ENCODE data around the gene ADAMTS17. TPM values are rescaled to one million over a fixed set of nuclear protein-coding genes. Genes with fewer than 3 reads are reported as not detected.

ADAMTS17 gene
- total and polyA plus RNA-seq, 9 of the 15 experiments (the other 6 are each of a cell fraction or from before 2014, with no cell fraction given) = 0.01 to 0.14 (median 0.07) TPM; not detected in 6

GRCh38 chr15:100168787-100169186, 173.0 kb downstream of the ADAMTS17 start (continued):
- TF ChIP-seq GTF2B (IDR thresholded peaks at IDR 0.05; ENCODE audit: extremely low read depth, insufficient read length) = no peak
- TF ChIP-seq PHF21A (IDR thresholded peaks at IDR 0.05; ENCODE audit: borderline replicate concordance, low read depth) = no peak

- no peaks in the 10 kb centered on the region for H3K79me2 ChIP-seq (ENCODE audit: control insufficient read depth, insufficient read depth, low read length)
- TF ChIP-seq POU5F1 (IDR thresholded peaks at IDR 0.05; ENCODE audit: borderline replicate concordance, low read depth, low read length, partially characterized antibody) (no peak), ZNF717 (CRISPR knock-in tag; IDR thresholded peaks at IDR 0.05) (no peak), NR0B1 (IDR thresholded peaks at IDR 0.05; ENCODE audit: partially characterized antibody) (no peak), KDM2B (CRISPR knock-in tag; IDR thresholded peaks at IDR 0.05) (no peak), NFIC (IDR thresholded peaks at IDR 0.05) (no peak)
- WGBS (ENCODE audit: insufficient coverage, low coverage, missing lambda C conversion rate) = under 1% methylated on average over 15 of the region's 15 CpGs
- H3K27me3 ChIP-seq (ENCODE audit: control insufficient read depth in 2 of 2, insufficient read depth in 2 of 2, low read length in 2 of 2) = peaks cover 0 to 27% of the 10 kb centered on the region in 2 experiments; a peak in 2 of 5 replicates
- H4K20me1 ChIP-seq (replicated peaks; ENCODE audit: control insufficient read depth, insufficient read depth, low read length) = no peaks in the 10 kb centered on the region
- POLR2A ChIA-PET = interaction anchor here (0.5 kb wide), 1 partner anchor 1784 kb away, joined by 3 read pairs; no protein-coding TSS in a partner anchor
- BruUV-seq (replicated peaks) = no TSS peak
- no peak overlapping the region for H3K9ac ChIP-seq (ENCODE audit: insufficient read depth in 1 of 2, low read depth in 2 of 2, low read length in 2 of 2)
- no peaks in the 10 kb centered on the region for H3K4me1 ChIP-seq (replicated peaks in 1 of 2; ENCODE audit: control insufficient read depth in 2 of 2, insufficient read depth in 2 of 2, low read length in 2 of 2)
- H3K4me2 ChIP-seq (ENCODE audit: insufficient read depth, low read length) = no peak overlapping the region
- in situ Hi-C loops (cut with MboI) (no loop called here), intact Hi-C loops (cut with micrococcal nuclease) (no loop called here)
- DNase-seq (ENCODE audit: extremely low read depth in 1 of 4, low spot score in 3 of 4) (no peak), FAIRE-seq (no peak), ATAC-seq (no peak)
- H3K27ac ChIP-seq (ENCODE audit: extremely low read depth, low read depth, low read length) = no peak overlapping the region
- no peaks in the 10 kb centered on the region for H3K9me3 ChIP-seq (replicated peaks; ENCODE audit: control insufficient read depth, insufficient read depth, low read depth, low read length)
- no peaks in the 10 kb centered on the region for H3K9me1 ChIP-seq (ENCODE audit: control insufficient read depth, insufficient read depth, low read length)
- H3K4me3 ChIP-seq = no peak overlapping the region
- H3K36me3 ChIP-seq (ENCODE audit: control insufficient read depth, insufficient read depth, low read length) = no peaks in the 10 kb centered on the region
- CTCF ChIA-PET (ENCODE audit: low intra/inter-chr PET ratio) = interaction anchor here (0.5 kb wide), 1 partner anchor 217 kb away, joined by 3 read pairs; no protein-coding TSS in a partner anchor
- H2AFZ ChIP-seq (ENCODE audit: low read depth, low read length) = no peak overlapping the region
Observed at GRCh38 chr15:100167884-100168375, 173.8 kb downstream of the ADAMTS17 start.
